Brain microvascular endothelial cell (primary cell): ENCODE data around the gene NACA.

ENCODE experiments used
- DNase-seq: peaks from one replicate; pipeline ENCODE4 v3.0.0-alpha.2; 2020
- H3K27ac ChIP-seq: fragments of 250-450 bp; sonication (Bioruptor Pico); 2 replicates; pipeline ENCODE4 v1.5.1; 2020; ENCODE audit warnings: mild to moderate bottlenecking, moderate library complexity
- H3K27me3 ChIP-seq: fragments of 250-450 bp; sonication (Bioruptor Pico); replicated peaks from 2 replicates; pipeline ENCODE4 v1.5.1; 2020; ENCODE audit warnings: mild to moderate bottlenecking
- H3K36me3 ChIP-seq: fragments of 250-450 bp; sonication (Bioruptor Pico); replicated peaks from 2 replicates; pipeline ENCODE4 v1.5.1; 2020; ENCODE audit warnings: mild to moderate bottlenecking
- H3K4me3 ChIP-seq: 2 replicates; pipeline ENCODE4 v1.5.1; 2011; ENCODE audit warnings: low read depth, mild to moderate bottlenecking, control low read depth, low read length, moderate library complexity
- CTCF ChIP-seq: IDR thresholded peaks from 2 replicates; pipeline ENCODE4 v1.5.1; 2011; ENCODE audit warnings: low read depth, mild to moderate bottlenecking, moderate library complexity, low read length, control low read depth, inconsistent platforms; ENCODE audit errors: missing control alignments
- in situ Hi-C: cut with HindIII; loops from 2 replicates; pipeline ENCODE4 v1.10.0; 2017; ENCODE audit warnings: low sequenced_read_pairs, low pct_ligation_motif_present

Gene NACA

GRCh38 chr12:56724972-56725722, at the start of gene NACA:
NACA (minus strand) TSS chr12:56725299; CDS start chr12:56724521, 778 bp downstream.
- peak within 1 kb of the TSS; percentile 83 for H3K4me3 ChIP-seq
- H3K27me3 ChIP-seq = no peaks in the 10 kb centered on the region
- DNase-seq = peak; percentile 100
- H3K27ac ChIP-seq = peak within 1 kb of the TSS; percentile 89
- peaks cover 20% of the 10 kb centered on the region for H3K36me3 ChIP-seq
- TF ChIP-seq CTCF = no peak
- in situ Hi-C loops = no loop called here

GRCh38 chr12:56773113-56773512, 48.0 kb upstream of the NACA start:
- no peak for TF ChIP-seq CTCF
- no peak for DNase-seq
- no peaks in the 10 kb centered on the region for H3K27me3 ChIP-seq
- no peaks in the 10 kb centered on the region for H3K36me3 ChIP-seq
- in situ Hi-C loops = loop anchor here (25.0 kb wide), 1 partner anchor 214 kb away; a partner anchor contains a TSS
- no peak overlapping the region for H3K27ac ChIP-seq
- H3K4me3 ChIP-seq = no peak overlapping the region

- H3K27ac ChIP-seq = no peak overlapping the region
- in situ Hi-C loops = loop anchor here (25.0 kb wide), 1 partner anchor 215 kb away; a partner anchor contains a TSS
- H3K27me3 ChIP-seq = no peaks in the 10 kb centered on the region
- no peak for DNase-seq
- no peak overlapping the region for H3K4me3 ChIP-seq
- H3K36me3 ChIP-seq = no peaks in the 10 kb centered on the region
- no peak for TF ChIP-seq CTCF
These were observed 47.5 kb upstream of the NACA start for GRCh38 chr12:56772625-56773024.

GRCh38 chr12:56769868-56770267, 44.8 kb upstream of the NACA start:
- DNase-seq = no peak
- no peak overlapping the region for H3K4me3 ChIP-seq
- in situ Hi-C loops = loop anchor here (25.0 kb wide), 1 partner anchor 217 kb away; a partner anchor contains a TSS
- H3K27ac ChIP-seq = no peak overlapping the region
- H3K27me3 ChIP-seq = no peaks in the 10 kb centered on the region
- no peak for TF ChIP-seq CTCF
- H3K36me3 ChIP-seq = no peaks in the 10 kb centered on the region

GRCh38 chr12:56768424-56768823, 43.3 kb upstream of the NACA start:
- in situ Hi-C loops = loop anchor here (25.0 kb wide), 1 partner anchor 219 kb away; a partner anchor contains a TSS
- no peak for DNase-seq
- no peak for TF ChIP-seq CTCF
- no peaks in the 10 kb centered on the region for H3K36me3 ChIP-seq
- H3K27me3 ChIP-seq = no peaks in the 10 kb centered on the region
- H3K27ac ChIP-seq = no peak overlapping the region
- no peak overlapping the region for H3K4me3 ChIP-seq
